SU-DHL-6 (cell line): ENCODE results near the gene AGAP5.

Experiments used
- CTCF ChIP-seq: fragments of 200-600 bp; sonication (generic); IDR thresholded peaks from one replicate; pipeline ENCODE4 v1.5.1; 2017; ENCODE audit warnings: antibody characterized with exemption, mild to moderate bottlenecking, low read length, moderate library complexity; ENCODE audit not compliant: insufficient read depth, poor library complexity, severe bottlenecking
- EZH2phosphoT487 ChIP-seq: fragments of 200-600 bp; sonication (generic), shearing (Covaris generic); conservative IDR thresholded peaks from 2 replicates; pipeline ENCODE4 v1.6.1; 2018; ENCODE audit warnings: mild to moderate bottlenecking, antibody characterized with exemption, low read length, moderate library complexity, mixed read lengths

DNA sequence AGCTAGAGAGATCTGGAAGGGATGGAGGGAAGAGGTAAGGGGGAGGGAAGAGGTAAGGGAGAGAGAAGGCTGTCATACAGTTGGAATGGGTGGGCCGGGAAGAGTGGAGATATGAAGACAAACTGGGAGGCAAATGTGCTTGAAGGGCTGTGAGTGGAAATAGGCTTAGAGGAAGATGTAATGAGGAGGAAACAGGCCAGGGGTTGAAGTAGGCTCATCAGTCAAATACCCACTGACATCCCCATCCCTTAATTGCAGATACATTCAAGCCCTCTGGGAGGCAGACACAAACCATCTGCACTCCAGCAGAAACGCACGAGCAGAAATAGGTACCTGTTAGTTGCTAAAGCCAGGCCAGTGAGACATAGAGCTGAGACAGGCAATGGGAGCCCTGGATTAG, 44.2 kb downstream of the AGAP5 start:
- no peak for TF ChIP-seq CTCF
- no peak for TF ChIP-seq EZH2phosphoT487
